IMR-90 (cell line): ENCODE data around the gene FAM13B. TPM values are rescaled to one million over a fixed set of nuclear protein-coding genes. Genes with fewer than 3 reads are reported as not detected.

Experiments used
- ATAC-seq: fragments of 200-7000 bp; cut with Tn5 transposase; 2 replicates; pipeline ENCODE4 v1.9.1; 2020; ENCODE audit warnings: low read depth, mild to moderate bottlenecking, moderate library complexity
- BruUV-seq: library from RNA; stranded (reverse); fragments of 400-500 nt; replicated peaks from 2 replicates; lab custom pipeline; 2021; lab: Mats Ljungman, UMichigan
- CTCF ChIA-PET: fragments of 300-600 bp; formaldehyde crosslinking; extraction: SDS; loops from one replicate; lab custom pipeline; 2021; ENCODE audit warnings: antibody characterized with exemption; lab: Yijun Ruan, JAX
- POLR2A ChIA-PET: fragments of 300-600 bp; sonication (Branson Sonifier 250); formaldehyde crosslinking; loops from one replicate; lab custom pipeline; 2022; ENCODE audit warnings: antibody characterized with exemption; ENCODE audit not compliant: unreplicated experiment; lab: Charles Lee
- DNase-seq: peaks from one replicate; pipeline ENCODE4 v3.0.0; 2013
- H2AFZ ChIP-seq: replicated peaks from 2 replicates; pipeline ENCODE3; 2013; ENCODE audit warnings: low read length, mild to moderate bottlenecking; ENCODE audit not compliant: poor library complexity
- H2AK5ac ChIP-seq: 2 replicates; pipeline ENCODE4 v1.6.1; 2013; ENCODE audit warnings: low read depth, low read length, inconsistent platforms
- H2AK9ac ChIP-seq: replicated peaks from 2 replicates; pipeline ENCODE3; 2013; ENCODE audit warnings: mild to moderate bottlenecking, low read depth, low read length, moderate library complexity; ENCODE audit not compliant: poor library complexity
- H2BK120ac ChIP-seq: 2 replicates; pipeline ENCODE4 v1.6.1; 2013; ENCODE audit warnings: low read depth, low read length, inconsistent platforms
- H2BK15ac ChIP-seq: 3 replicates; pipeline ENCODE4 v1.6.1; 2013; ENCODE audit warnings: low read depth, low read length, inconsistent platforms
- H2BK20ac ChIP-seq: 2 replicates; pipeline ENCODE4 v1.6.1; 2013; ENCODE audit warnings: low read depth, mild to moderate bottlenecking, inconsistent platforms, low read length, moderate library complexity
- H2BK5ac ChIP-seq: 2 replicates; pipeline ENCODE4 v1.6.1; 2013; ENCODE audit warnings: mild to moderate bottlenecking, low read depth, low read length, inconsistent platforms; ENCODE audit not compliant: poor library complexity, severe bottlenecking
- H3K14ac ChIP-seq: replicated peaks from 2 replicates; pipeline ENCODE4 v1.6.1; 2013; ENCODE audit warnings: low read depth, low read length, inconsistent platforms
- H3K18ac ChIP-seq: 2 replicates; pipeline ENCODE4 v1.6.1; 2013; ENCODE audit warnings: low read depth, low read length, control low read depth
- H3K23ac ChIP-seq: 2 replicates; pipeline ENCODE4 v1.6.1; 2013; ENCODE audit warnings: low read depth, low read length, inconsistent platforms
- H3K27ac ChIP-seq: 2 replicates; pipeline ENCODE4 v1.5.1; 2013; ENCODE audit warnings: mild to moderate bottlenecking, control low read depth, low read length; ENCODE audit not compliant: insufficient read depth
- H3K27me3 ChIP-seq: 2 replicates; pipeline ENCODE4 v1.6.1; 2013; ENCODE audit warnings: low read length; ENCODE audit not compliant: control insufficient read depth, insufficient read depth
- H3K36me3 ChIP-seq: 2 replicates; pipeline ENCODE4 v1.6.1; 2013; ENCODE audit warnings: low read length, mixed read lengths; ENCODE audit not compliant: control insufficient read depth, insufficient read depth
- H3K4ac ChIP-seq: 2 replicates; pipeline ENCODE4 v1.6.1; 2013; ENCODE audit warnings: low read depth, low read length, inconsistent platforms
- H3K4me1 ChIP-seq: 2 replicates; pipeline ENCODE4 v1.6.1; 2013; ENCODE audit warnings: low read length, mixed read lengths; ENCODE audit not compliant: control insufficient read depth, insufficient read depth
- H3K4me2 ChIP-seq: 2 replicates; pipeline ENCODE4 v1.6.1; 2013; ENCODE audit warnings: low read depth, mild to moderate bottlenecking, control low read depth, low read length, moderate library complexity
- H3K4me3 ChIP-seq: 2 replicates; pipeline ENCODE4 v1.5.1; 2013; ENCODE audit warnings: low read depth, mild to moderate bottlenecking, control low read depth, low read length, moderate library complexity; ENCODE audit not compliant: insufficient read depth
- H3K56ac ChIP-seq: 2 replicates; pipeline ENCODE4 v1.6.1; 2013; ENCODE audit warnings: low read length, inconsistent platforms; ENCODE audit not compliant: insufficient read depth; ENCODE audit errors: extremely low read depth
- H3K79me1 ChIP-seq, 2 experiments: 2 replicates each; pipeline ENCODE4 v1.6.1; 2013; ENCODE audit warnings: low read length in 2 of 2, inconsistent platforms in 1 of 2, low read depth in 1 of 2
- H3K9ac ChIP-seq: 2 replicates; pipeline ENCODE4 v1.6.1; 2013; ENCODE audit warnings: low read depth, low read length, control low read depth
- H3K9me1 ChIP-seq: 2 replicates; pipeline ENCODE4 v1.6.1; 2013; ENCODE audit warnings: low read length, inconsistent platforms; ENCODE audit not compliant: insufficient read depth
- H3K9me3 ChIP-seq: 2 replicates; pipeline ENCODE4 v1.6.1; 2013; ENCODE audit warnings: low read length; ENCODE audit not compliant: control insufficient read depth, insufficient read depth
- H4K20me1 ChIP-seq: 2 replicates; pipeline ENCODE4 v1.6.1; 2013; ENCODE audit warnings: low read length, inconsistent platforms; ENCODE audit not compliant: insufficient read depth
- H4K5ac ChIP-seq: 2 replicates; pipeline ENCODE4 v1.6.1; 2013; ENCODE audit warnings: mild to moderate bottlenecking, low read depth, low read length, control low read depth
- H4K8ac ChIP-seq, 2 experiments: 2 replicates each; pipeline ENCODE4 v1.6.1; 2013; ENCODE audit warnings: low read depth in 2 of 2, low read length in 2 of 2, control low read depth in 1 of 2, inconsistent platforms in 1 of 2
- H4K91ac ChIP-seq: 2 replicates; pipeline ENCODE4 v1.6.1; 2013; ENCODE audit warnings: low read depth, low read length, inconsistent platforms; ENCODE audit not compliant: insufficient read depth
- CEBPB ChIP-seq: IDR thresholded peaks from 2 replicates; pipeline ENCODE4 v1.6.1; 2012; ENCODE audit warnings: low read depth, low read length, improper control_type of control experiment
- CHD1 ChIP-seq: IDR thresholded peaks from 2 replicates; pipeline ENCODE4 v1.6.1; 2012; ENCODE audit warnings: low read depth, low read length, improper control_type of control experiment
- MXI1 ChIP-seq: IDR thresholded peaks from 2 replicates; pipeline ENCODE4 v1.6.1; 2012; ENCODE audit warnings: low read depth, mild to moderate bottlenecking, low read length, moderate library complexity, borderline replicate concordance
- RAD21 ChIP-seq: IDR thresholded peaks from 2 replicates; pipeline ENCODE4 v1.6.1; 2012; ENCODE audit warnings: low read length, improper control_type of control experiment
- RCOR1 ChIP-seq: IDR thresholded peaks from 2 replicates; pipeline ENCODE4 v1.6.1; 2012; ENCODE audit warnings: mild to moderate bottlenecking, low read length, improper control_type of control experiment; ENCODE audit not compliant: insufficient replicate concordance
- SMC3 ChIP-seq: fragments of 150-350 bp; IDR thresholded peaks from 2 replicates; pipeline ENCODE4 v1.6.1; 2016; ENCODE audit warnings: low read depth, mild to moderate bottlenecking, antibody characterized with exemption, low read length, moderate library complexity
- WGBS, 2 experiments: methylation state at CpG; one replicate each; pipeline versions ENCODE4 v1.1.5 to v1.1.7; 2013; ENCODE audit warnings: missing lambda C conversion rate in 2 of 2; ENCODE audit not compliant: insufficient read length in 1 of 2; ENCODE audit errors: extremely low coverage in 2 of 2; 5-methylcytosine and 5-hydroxymethylcytosine counted together
- dilution Hi-C: fragments of 300-500 bp; cut with HindIII; formaldehyde crosslinking; loops from one replicate; pipeline ENCODE4 v1.14.3; 2018; ENCODE audit warnings: low sequenced_read_pairs; ENCODE audit not compliant: unreplicated experiment
- in situ Hi-C: fragments of 300-500 bp; cut with MboI; formaldehyde crosslinking; loops from 3 replicates; pipeline ENCODE4 v1.14.3; 2019; ENCODE audit warnings: low sequenced_read_pairs, inconsistent platforms, mixed read lengths
- intact Hi-C: fragments of 100-400 bp; cut with micrococcal nuclease; formaldehyde crosslinking; loops from 2 replicates; pipeline ENCODE4 v1.10.0; 2022
- polyA plus RNA-seq, 3 experiments: library from polyadenylated mRNA; depleted of rRNA; stranded (reverse); fragments of >200 nt; gene quantifications; 2 replicates each; pipeline ENCODE4 v1.2.3, GENCODE V29; 2012; ENCODE audit warnings: low replicate concordance in 1 of 3
- total RNA-seq: library from RNA; depleted of rRNA; stranded (reverse); fragments of >200 nt; gene quantifications from 2 replicates; pipeline ENCODE4 v1.2.3, GENCODE V29; 2012
- TF ChIP-seq, protein P1 (sequence below): conservative IDR thresholded peaks from 2 replicates; pipeline ENCODE4 v1.5.1; 2012; ENCODE audit warnings: mild to moderate bottlenecking, low read depth, low read length, improper control_type of control experiment

The FAM13B gene
- total and polyA plus RNA-seq, 2 of the 4 experiments (the other 2 are of a cell fraction), result 14.6 to 15.1 TPM

DNA sequence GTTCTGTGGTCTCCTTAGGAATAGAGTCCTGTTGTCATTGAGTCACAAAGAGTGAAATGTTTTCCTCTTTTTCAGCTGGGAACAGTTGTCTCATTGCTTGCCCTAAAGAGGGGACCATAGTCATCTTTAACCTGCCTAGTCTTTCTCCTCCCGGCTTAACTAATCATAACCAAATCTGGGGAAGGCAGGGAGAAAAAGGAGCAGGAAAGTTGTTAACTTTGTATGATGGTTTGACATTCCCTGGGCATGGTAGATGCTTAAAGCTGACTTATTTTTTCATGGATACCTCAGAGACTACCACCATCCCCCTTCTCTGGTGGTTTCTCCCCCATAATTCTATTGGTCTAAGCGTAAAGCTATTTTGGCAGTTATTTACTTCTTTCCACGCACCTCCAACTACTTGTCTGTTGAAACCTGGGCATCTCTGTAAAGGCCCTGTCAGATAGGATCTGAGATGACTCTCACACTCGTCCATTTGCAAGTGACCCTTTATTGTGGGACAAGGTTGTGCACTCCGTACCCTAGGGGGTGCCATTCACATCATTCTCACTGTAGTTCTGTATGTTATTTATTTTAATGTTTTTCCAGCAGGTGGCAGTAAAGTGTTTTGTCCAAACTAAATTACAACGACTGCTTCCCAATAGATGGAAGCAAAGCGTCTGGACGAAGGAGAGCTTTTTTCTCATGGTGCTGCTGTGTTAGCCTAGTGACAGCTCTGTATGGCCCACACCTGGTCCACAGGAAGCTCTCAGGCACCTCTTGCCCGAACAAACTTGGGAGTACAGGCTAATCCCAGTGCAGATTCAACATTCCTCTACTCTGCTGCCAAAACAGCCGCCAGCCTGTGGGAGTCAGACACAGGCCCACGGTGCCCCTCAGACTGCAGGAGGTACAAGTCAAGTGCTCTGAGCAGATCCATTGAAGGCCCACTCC lies 3.0 kb upstream of the FAM13B start:
- H3K9me1 ChIP-seq, result no peaks in the 10 kb centered on the region
- no peak overlapping the region for H4K91ac ChIP-seq
- no peaks in the 10 kb centered on the region for H3K27me3 ChIP-seq
- no peaks in the 10 kb centered on the region for H3K9me3 ChIP-seq
- ChIA-PET POLR2A (no interaction called here), CTCF (interaction anchor here (0.6 to 1.9 kb wide), 21 partner anchors 9 to 312 kb away, joined by 3 to 17 read pairs (median 3); partner anchors contain the start of gene HNRNPA0)
- H3K23ac ChIP-seq, result no peak overlapping the region
- H3K4ac ChIP-seq, result no peak overlapping the region
- no peak overlapping the region for H2AK9ac ChIP-seq
- in situ Hi-C loops, result loop anchor here (10.0 to 25.0 kb wide), 2 partner anchors 101 to 281 kb away; partner anchors contain the start of genes HNRNPA0 and NME5
- DNase-seq (peak; percentile 87), ATAC-seq (peak; percentile 59)
- no TSS peak for BruUV-seq
- TF ChIP-seq, protein P1, sequence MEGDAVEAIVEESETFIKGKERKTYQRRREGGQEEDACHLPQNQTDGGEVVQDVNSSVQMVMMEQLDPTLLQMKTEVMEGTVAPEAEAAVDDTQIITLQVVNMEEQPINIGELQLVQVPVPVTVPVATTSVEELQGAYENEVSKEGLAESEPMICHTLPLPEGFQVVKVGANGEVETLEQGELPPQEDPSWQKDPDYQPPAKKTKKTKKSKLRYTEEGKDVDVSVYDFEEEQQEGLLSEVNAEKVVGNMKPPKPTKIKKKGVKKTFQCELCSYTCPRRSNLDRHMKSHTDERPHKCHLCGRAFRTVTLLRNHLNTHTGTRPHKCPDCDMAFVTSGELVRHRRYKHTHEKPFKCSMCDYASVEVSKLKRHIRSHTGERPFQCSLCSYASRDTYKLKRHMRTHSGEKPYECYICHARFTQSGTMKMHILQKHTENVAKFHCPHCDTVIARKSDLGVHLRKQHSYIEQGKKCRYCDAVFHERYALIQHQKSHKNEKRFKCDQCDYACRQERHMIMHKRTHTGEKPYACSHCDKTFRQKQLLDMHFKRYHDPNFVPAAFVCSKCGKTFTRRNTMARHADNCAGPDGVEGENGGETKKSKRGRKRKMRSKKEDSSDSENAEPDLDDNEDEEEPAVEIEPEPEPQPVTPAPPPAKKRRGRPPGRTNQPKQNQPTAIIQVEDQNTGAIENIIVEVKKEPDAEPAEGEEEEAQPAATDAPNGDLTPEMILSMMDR, result peak; percentile 99
- no peak for TF ChIP-seq CHD1
- no peak for TF ChIP-seq RCOR1
- TF ChIP-seq MXI1, result no peak
- peak; percentile 68 for TF ChIP-seq RAD21
- TF ChIP-seq CEBPB, result no peak
- peak; percentile 72 for TF ChIP-seq SMC3
- H2BK120ac ChIP-seq, result no peak overlapping the region
- H3K27ac ChIP-seq, result no peak overlapping the region
- intact Hi-C loops, result loop anchor here (1.0 to 2.0 kb wide), 2 partner anchors 32 to 97 kb away; no protein-coding TSS in a partner anchor
- no peaks in the 10 kb centered on the region; the same call in 1 of the 2 replicates for H3K4me1 ChIP-seq
- no peak overlapping the region for H2BK20ac ChIP-seq
- peaks cover 19% of the 10 kb centered on the region for H4K20me1 ChIP-seq
- H2AK5ac ChIP-seq, result no peak overlapping the region
- H3K9ac ChIP-seq, result peak overlapping the region; percentile 13; the same call in 1 of the 2 replicates
- dilution Hi-C loops, result no loop called here
- H2AFZ ChIP-seq, result peak overlapping the region; percentile 91
- H3K14ac ChIP-seq, result no peak overlapping the region
- no peaks in the 10 kb centered on the region for H3K36me3 ChIP-seq
- WGBS, 2 experiments, result 8% methylated on average over 2 of the region's 11 CpGs; no CpG with 5 or more reads in 1 of the 2 experiments
- H3K4me3 ChIP-seq, result no peak overlapping the region
- H2BK5ac ChIP-seq, result no peak overlapping the region
- no peak overlapping the region for H3K56ac ChIP-seq
- no peak overlapping the region for H2BK15ac ChIP-seq
- peak overlapping the region; percentile 59; the same call in 1 of the 2 replicates for H4K5ac ChIP-seq
- peaks cover 0 to 21% of the 10 kb centered on the region in 2 experiments; a peak in 3 of 4 replicates for H3K79me1 ChIP-seq
- no peak overlapping the region for H4K8ac ChIP-seq
- no peak overlapping the region for H3K18ac ChIP-seq
- H3K4me2 ChIP-seq, result peak overlapping the region; percentile 39; the same call in 1 of the 2 replicates
